Measurements from ENCODE around the gene PLEKHM3.

PLEKHM3 gene

DNA sequence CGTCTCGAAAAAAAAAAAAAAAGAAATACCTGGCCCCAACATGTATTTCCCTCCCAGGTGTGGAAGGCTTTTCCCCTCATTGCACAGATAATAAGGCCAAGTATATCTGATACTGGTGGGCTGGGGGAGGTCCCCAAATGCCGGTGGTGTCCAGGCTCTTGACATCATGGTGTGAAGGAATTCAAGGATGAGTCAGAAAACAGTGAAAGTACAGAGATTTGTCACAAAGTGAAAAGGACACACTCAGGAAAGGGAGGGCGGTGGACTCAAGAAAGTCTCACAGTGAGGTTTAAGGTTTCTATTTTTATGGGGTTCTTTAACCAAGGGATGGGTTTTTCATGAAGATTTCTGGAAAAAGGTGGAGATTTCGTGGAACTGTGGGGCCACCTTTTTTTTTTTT, 217.8 kb downstream of the PLEKHM3 start:
- no peaks in the 10 kb centered on the region for H3K4me1 ChIP-seq
- no peak overlapping the region for H3K4me3 ChIP-seq
- no peaks in the 10 kb centered on the region for H3K36me3 ChIP-seq
- DNase-seq: no peak
- no peaks in the 10 kb centered on the region for H3K27me3 ChIP-seq
- no peak overlapping the region for H3K27ac ChIP-seq
- intact Hi-C loops (cut with DNase I; ENCODE audit: low total_unique reads): no loop called here
- TF ChIP-seq, protein P1, sequence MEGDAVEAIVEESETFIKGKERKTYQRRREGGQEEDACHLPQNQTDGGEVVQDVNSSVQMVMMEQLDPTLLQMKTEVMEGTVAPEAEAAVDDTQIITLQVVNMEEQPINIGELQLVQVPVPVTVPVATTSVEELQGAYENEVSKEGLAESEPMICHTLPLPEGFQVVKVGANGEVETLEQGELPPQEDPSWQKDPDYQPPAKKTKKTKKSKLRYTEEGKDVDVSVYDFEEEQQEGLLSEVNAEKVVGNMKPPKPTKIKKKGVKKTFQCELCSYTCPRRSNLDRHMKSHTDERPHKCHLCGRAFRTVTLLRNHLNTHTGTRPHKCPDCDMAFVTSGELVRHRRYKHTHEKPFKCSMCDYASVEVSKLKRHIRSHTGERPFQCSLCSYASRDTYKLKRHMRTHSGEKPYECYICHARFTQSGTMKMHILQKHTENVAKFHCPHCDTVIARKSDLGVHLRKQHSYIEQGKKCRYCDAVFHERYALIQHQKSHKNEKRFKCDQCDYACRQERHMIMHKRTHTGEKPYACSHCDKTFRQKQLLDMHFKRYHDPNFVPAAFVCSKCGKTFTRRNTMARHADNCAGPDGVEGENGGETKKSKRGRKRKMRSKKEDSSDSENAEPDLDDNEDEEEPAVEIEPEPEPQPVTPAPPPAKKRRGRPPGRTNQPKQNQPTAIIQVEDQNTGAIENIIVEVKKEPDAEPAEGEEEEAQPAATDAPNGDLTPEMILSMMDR (IDR thresholded peaks at IDR 0.05): no peak
- H3K9me3 ChIP-seq: no peaks in the 10 kb centered on the region

DNA sequence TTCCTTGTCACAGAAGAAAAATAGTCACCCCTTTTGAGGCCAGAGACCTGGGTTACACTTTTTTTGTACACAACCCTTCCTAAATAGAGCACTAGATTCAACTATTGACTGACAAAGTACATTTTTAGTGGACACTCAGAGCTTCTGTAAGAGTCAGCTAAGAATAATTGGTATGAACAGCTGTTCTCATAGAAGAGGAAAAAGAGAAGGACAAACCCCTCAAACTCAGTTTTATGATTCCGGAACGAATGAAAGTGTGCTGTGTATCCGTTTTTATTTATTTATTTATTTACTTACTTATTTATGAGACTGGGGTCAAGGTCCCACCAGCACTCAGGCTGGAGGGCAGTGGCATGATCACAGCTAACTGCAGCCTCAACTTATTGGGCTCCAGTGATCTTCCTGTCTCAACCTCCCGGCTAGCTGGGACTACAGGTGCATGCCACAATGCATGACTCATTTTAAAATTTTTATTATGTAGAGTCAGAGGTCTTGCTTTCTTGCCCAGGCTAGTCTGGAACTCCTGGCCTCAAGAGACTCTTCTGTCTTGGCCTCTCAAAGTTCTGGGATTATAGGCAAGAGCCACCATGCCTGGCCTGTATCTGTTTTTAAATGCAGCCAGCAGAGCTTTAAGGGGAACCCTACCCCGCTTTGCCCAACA, 219.6 kb downstream of the PLEKHM3 start:
- H3K4me1 ChIP-seq: no peaks in the 10 kb centered on the region
- intact Hi-C loops (cut with DNase I; ENCODE audit: low total_unique reads): no loop called here
- DNase-seq: no peak
- H3K27ac ChIP-seq: no peak overlapping the region
- no peaks in the 10 kb centered on the region for H3K27me3 ChIP-seq
- H3K9me3 ChIP-seq: no peaks in the 10 kb centered on the region
- H3K4me3 ChIP-seq: no peak overlapping the region
- no peaks in the 10 kb centered on the region for H3K36me3 ChIP-seq
- TF ChIP-seq, protein P1 (IDR thresholded peaks at IDR 0.05): no peak

DNA sequence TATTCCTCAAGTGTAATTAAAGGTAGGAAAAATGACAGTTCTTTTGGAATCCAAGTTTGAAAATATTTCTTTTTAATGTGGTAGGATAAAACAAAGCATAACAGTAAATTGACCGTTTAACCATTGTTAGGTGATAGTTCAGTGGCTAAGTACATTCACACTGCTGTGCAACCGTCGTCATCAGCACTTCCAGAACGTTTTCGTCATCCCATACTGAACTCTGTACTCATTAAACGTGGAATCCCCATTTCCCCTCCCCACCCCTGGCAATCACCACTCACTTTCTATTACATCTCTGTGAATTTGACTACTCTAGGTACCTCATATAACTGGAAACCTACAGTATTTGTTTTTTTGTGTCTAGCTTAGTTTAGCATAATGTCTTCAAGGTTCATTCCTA, 222.7 kb downstream of the PLEKHM3 start:
- intact Hi-C loops (cut with DNase I; ENCODE audit: low total_unique reads): no loop called here
- H3K27ac ChIP-seq: no peak overlapping the region
- H3K4me1 ChIP-seq: no peaks in the 10 kb centered on the region
- H3K9me3 ChIP-seq: no peaks in the 10 kb centered on the region
- H3K27me3 ChIP-seq: no peaks in the 10 kb centered on the region
- DNase-seq: no peak
- TF ChIP-seq, protein P1 (IDR thresholded peaks at IDR 0.05): no peak
- H3K4me3 ChIP-seq: no peak overlapping the region
- H3K36me3 ChIP-seq: no peaks in the 10 kb centered on the region

DNA sequence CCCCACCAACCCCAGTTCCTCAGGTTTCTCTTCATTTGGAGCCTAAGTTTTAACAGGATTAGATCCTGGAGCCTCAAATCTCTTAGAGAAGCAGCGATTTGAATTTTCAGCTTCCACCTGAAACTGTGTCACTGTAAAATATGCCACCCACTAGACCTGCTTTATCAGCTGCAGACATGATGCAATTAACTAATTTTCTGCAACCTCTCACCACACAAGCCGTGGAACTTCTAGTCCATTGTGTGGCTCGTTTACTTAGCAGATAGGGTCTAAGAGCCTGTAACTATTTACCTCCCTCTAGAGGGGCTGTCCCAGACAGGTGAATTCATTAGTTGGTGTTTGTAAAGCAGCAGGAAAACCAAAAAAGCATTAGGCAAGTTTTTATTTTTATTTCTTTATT, 224.1 kb downstream of the PLEKHM3 start:
- intact Hi-C loops (cut with DNase I; ENCODE audit: low total_unique reads): no loop called here
- Histone ChIP-seq H3K36me3 (no peaks in the 10 kb centered on the region), H3K27ac (no peak overlapping the region), H3K27me3 (no peaks in the 10 kb centered on the region), H3K4me3 (no peak overlapping the region), H3K4me1 (peaks cover 0 to 8% (median 6%) of the 10 kb centered on the region in 4 donors), H3K9me3 (no peaks in the 10 kb centered on the region)
- TF ChIP-seq, protein P1 (IDR thresholded peaks at IDR 0.05): no peak
- no peak for DNase-seq

DNA sequence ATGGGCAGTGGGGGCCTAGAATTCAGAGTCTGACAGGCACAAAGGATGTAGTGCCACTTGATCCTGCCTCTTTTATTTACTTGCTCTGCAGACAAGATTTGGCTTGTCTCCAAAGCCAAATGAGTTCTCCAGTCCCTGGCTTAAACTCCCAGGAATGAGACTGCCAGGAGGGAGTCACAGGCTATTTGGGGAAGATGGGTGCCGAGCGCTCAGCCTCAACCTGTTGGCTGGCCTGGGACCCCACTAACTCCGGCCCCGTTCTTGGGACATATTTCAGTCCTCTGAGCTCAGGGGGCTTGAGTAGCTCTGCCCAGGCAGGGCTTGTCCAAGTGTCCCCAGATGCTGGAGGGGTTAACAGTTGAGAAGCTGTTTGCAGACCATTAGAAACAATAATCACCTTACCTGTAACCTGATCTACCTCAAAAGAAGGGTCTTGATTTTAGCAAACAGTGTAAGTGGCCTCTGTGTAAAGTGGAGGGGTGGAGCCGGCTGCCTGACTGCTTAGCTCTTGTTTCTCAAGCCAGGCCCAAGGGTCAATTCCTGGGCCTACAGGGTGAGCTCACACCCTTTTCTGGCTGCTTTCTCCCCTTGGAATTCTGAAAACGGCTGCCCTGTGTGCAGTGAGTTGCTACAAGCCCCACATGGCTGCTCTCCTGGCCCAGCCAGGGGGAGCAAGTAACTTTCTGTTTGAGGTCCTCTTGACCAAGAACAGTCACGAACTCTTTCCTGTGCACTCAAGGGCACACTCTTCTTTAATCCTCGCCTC, 228.6 kb downstream of the PLEKHM3 start:
- Histone ChIP-seq H3K9me3 (no peaks in the 10 kb centered on the region), H3K27ac (no peak overlapping the region), H3K4me3 (no peak overlapping the region), H3K4me1 (peaks cover 0 to 8% (median 6%) of the 10 kb centered on the region in 4 donors), H3K36me3 (no peaks in the 10 kb centered on the region), H3K27me3 (no peaks in the 10 kb centered on the region)
- no peak for DNase-seq
- intact Hi-C loops (cut with DNase I; ENCODE audit: low total_unique reads): loop anchor here (10.0 kb wide), 1 partner anchor 108 kb away; no protein-coding TSS in a partner anchor
- TF ChIP-seq, protein P1 (IDR thresholded peaks at IDR 0.05): no peak

All from tibial artery (tissue), 4 donors.